Upper lobe of left lung (tissue), 4 donors: ENCODE data around the gene ITCH.

ENCODE experiments used
- EP300 ChIP-seq, 4 donors: sonication (generic); formaldehyde crosslinking; IDR thresholded peaks; one replicate each; pipeline ENCODE4 v1.5.1; 2017; ENCODE audit warnings: antibody characterized with exemption in 4 of 4, control low read depth in 2 of 4
- POLR2A ChIP-seq, 4 donors: fragments of 450-650 bp; IDR thresholded peaks; one replicate each; pipeline ENCODE4 v1.5.1; 2016 to 2017; ENCODE audit warnings: antibody characterized with exemption in 4 of 4, mild to moderate bottlenecking in 2 of 4
- POLR2AphosphoS5 ChIP-seq, 2 donors: sonication (generic); formaldehyde crosslinking; IDR thresholded peaks; one replicate each; pipeline ENCODE4 v1.5.1; 2017; ENCODE audit warnings: antibody characterized with exemption in 2 of 2
- TF ChIP-seq, protein P1 (sequence below), 6 experiments: fragments of 450-650 bp in 4 of 6; fragments of 200-600 bp in 2 of 6; sonication (generic) in 2 of 6; IDR thresholded peaks; one replicate each; pipeline ENCODE4 v1.5.1; 2016 to 2019; ENCODE audit warnings: antibody characterized with exemption in 6 of 6

DNA sequence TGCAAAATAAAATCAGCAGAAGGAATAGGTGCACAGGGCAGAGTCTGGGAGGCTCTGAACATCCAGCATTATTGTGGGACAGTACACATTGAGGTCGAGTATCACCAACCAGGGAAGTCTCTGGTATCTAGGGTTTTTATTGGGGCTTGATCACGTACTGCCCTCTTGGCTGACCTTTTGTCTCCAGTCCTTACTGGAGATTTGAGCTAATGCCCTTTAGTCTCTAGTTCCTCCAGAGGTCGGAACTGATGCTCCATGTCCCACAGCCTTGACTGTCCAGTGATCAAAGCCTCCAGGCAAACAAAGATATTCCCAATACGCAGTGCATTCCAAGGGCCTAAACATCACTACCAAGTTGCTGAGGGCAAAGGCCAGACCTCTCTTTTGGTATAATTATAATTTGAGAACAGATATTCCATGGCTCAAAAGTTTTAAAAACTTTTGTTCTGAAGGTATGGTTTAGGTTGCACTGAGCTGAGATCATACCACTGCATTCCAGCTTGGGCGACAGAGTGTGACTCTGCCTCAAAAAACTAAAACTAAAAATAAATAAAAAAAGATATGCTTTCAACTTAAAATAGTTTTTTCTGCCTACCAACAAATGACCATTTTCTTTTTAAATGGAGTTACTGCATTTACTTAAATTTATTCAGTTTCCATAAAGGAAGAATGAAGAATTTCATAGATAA, 96.3 kb downstream of the ITCH start:
- TF ChIP-seq POLR2A (IDR thresholded peaks at IDR 0.05) = no peak
- TF ChIP-seq, protein P1, sequence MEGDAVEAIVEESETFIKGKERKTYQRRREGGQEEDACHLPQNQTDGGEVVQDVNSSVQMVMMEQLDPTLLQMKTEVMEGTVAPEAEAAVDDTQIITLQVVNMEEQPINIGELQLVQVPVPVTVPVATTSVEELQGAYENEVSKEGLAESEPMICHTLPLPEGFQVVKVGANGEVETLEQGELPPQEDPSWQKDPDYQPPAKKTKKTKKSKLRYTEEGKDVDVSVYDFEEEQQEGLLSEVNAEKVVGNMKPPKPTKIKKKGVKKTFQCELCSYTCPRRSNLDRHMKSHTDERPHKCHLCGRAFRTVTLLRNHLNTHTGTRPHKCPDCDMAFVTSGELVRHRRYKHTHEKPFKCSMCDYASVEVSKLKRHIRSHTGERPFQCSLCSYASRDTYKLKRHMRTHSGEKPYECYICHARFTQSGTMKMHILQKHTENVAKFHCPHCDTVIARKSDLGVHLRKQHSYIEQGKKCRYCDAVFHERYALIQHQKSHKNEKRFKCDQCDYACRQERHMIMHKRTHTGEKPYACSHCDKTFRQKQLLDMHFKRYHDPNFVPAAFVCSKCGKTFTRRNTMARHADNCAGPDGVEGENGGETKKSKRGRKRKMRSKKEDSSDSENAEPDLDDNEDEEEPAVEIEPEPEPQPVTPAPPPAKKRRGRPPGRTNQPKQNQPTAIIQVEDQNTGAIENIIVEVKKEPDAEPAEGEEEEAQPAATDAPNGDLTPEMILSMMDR (IDR thresholded peaks at IDR 0.05) = no peak
- TF ChIP-seq EP300 (IDR thresholded peaks at IDR 0.05) = no peak
- no peak for TF ChIP-seq POLR2AphosphoS5 (IDR thresholded peaks at IDR 0.05)
